Loucy (cell line): ENCODE measurements around the gene RARB.

Experiments
- H2AFZ ChIP-seq: fragments of 200-600 bp; sonication (generic); 2 replicates; pipeline ENCODE4 v1.6.0; 2016; ENCODE audit warnings: antibody characterized with exemption, mild to moderate bottlenecking, low read length, moderate library complexity
- H3F3A ChIP-seq: fragments of 200-600 bp; 2 replicates; pipeline ENCODE4 v1.6.0; 2016; ENCODE audit warnings: antibody characterized with exemption, low read depth, mild to moderate bottlenecking
- H3K27me3 ChIP-seq: fragments of 200-600 bp; sonication (generic); 2 replicates; pipeline ENCODE4 v1.6.1; 2014; ENCODE audit warnings: low read length, mild to moderate bottlenecking; ENCODE audit not compliant: insufficient read depth, poor library complexity, severe bottlenecking
- H3K36me3 ChIP-seq: fragments of 200-600 bp; sonication (generic); 2 replicates; pipeline ENCODE4 v1.6.1; 2016; ENCODE audit warnings: low read length; ENCODE audit not compliant: insufficient read depth
- H3K4me1 ChIP-seq: fragments of 200-600 bp; sonication (generic); 2 replicates; pipeline ENCODE4 v1.5.1; 2014; ENCODE audit warnings: low read length, mild to moderate bottlenecking; ENCODE audit not compliant: insufficient read depth, poor library complexity, severe bottlenecking
- H3K4me2 ChIP-seq: fragments of 200-600 bp; sonication (generic); 2 replicates; pipeline ENCODE4 v1.6.0; 2014; ENCODE audit warnings: antibody characterized with exemption, low read length, low read depth, mild to moderate bottlenecking; ENCODE audit not compliant: poor library complexity, severe bottlenecking
- H3K4me3 ChIP-seq: fragments of 200-600 bp; sonication (generic); 2 replicates; pipeline ENCODE4 v1.5.1; 2014; ENCODE audit warnings: low read length, mild to moderate bottlenecking, mixed read lengths; ENCODE audit not compliant: poor library complexity, severe bottlenecking
- H3K79me2 ChIP-seq: fragments of 200-600 bp; sonication (generic); 2 replicates; pipeline ENCODE4 v1.6.1; 2014; ENCODE audit warnings: low read length; ENCODE audit not compliant: insufficient read depth
- H3K9ac ChIP-seq: fragments of 200-600 bp; sonication (generic); 2 replicates; pipeline ENCODE4 v1.6.0; 2014; ENCODE audit warnings: mild to moderate bottlenecking, low read depth, low read length, moderate library complexity; ENCODE audit not compliant: poor library complexity, severe bottlenecking
- H3K9me2 ChIP-seq: fragments of 200-600 bp; sonication (generic); replicated peaks from 2 replicates; pipeline ENCODE4 v1.6.1; 2016; ENCODE audit warnings: low read depth, low read length, mixed read lengths
- H3K9me3 ChIP-seq: fragments of 200-600 bp; sonication (generic); 2 replicates; pipeline ENCODE4 v1.6.1; 2014; ENCODE audit warnings: mild to moderate bottlenecking, antibody characterized with exemption, low read length, low read depth; ENCODE audit not compliant: insufficient read depth
- H4K20me1 ChIP-seq: fragments of 200-600 bp; sonication (generic); 2 replicates; pipeline ENCODE4 v1.6.0; 2014; ENCODE audit warnings: antibody characterized with exemption, low read length, mild to moderate bottlenecking; ENCODE audit not compliant: insufficient read depth, poor library complexity, severe bottlenecking
- EZH2phosphoT487 ChIP-seq: fragments of 200-600 bp; IDR thresholded peaks from 2 replicates; pipeline ENCODE4 v1.6.1; 2018; ENCODE audit warnings: antibody characterized with exemption, mild to moderate bottlenecking, moderate library complexity, borderline replicate concordance
- TF ChIP-seq, protein P1 (sequence below): fragments of 200-600 bp; sonication (generic); conservative IDR thresholded peaks from 2 replicates; pipeline ENCODE4 v1.5.1; 2014; ENCODE audit warnings: mild to moderate bottlenecking, antibody characterized with exemption, low read length

RARB gene

GRCh38 chr3:25508433-25508832, 80.4 kb downstream of the RARB start:
- H3K79me2 ChIP-seq: no peaks in the 10 kb centered on the region
- no peaks in the 10 kb centered on the region for H3K27me3 ChIP-seq
- no peaks in the 10 kb centered on the region for H3K9me2 ChIP-seq
- no peak overlapping the region for H3K4me2 ChIP-seq
- no peaks in the 10 kb centered on the region for H4K20me1 ChIP-seq
- H2AFZ ChIP-seq: no peak overlapping the region
- H3F3A ChIP-seq: no peaks in the 10 kb centered on the region
- H3K4me1 ChIP-seq: no peaks in the 10 kb centered on the region
- TF ChIP-seq, protein P1, sequence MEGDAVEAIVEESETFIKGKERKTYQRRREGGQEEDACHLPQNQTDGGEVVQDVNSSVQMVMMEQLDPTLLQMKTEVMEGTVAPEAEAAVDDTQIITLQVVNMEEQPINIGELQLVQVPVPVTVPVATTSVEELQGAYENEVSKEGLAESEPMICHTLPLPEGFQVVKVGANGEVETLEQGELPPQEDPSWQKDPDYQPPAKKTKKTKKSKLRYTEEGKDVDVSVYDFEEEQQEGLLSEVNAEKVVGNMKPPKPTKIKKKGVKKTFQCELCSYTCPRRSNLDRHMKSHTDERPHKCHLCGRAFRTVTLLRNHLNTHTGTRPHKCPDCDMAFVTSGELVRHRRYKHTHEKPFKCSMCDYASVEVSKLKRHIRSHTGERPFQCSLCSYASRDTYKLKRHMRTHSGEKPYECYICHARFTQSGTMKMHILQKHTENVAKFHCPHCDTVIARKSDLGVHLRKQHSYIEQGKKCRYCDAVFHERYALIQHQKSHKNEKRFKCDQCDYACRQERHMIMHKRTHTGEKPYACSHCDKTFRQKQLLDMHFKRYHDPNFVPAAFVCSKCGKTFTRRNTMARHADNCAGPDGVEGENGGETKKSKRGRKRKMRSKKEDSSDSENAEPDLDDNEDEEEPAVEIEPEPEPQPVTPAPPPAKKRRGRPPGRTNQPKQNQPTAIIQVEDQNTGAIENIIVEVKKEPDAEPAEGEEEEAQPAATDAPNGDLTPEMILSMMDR: no peak
- TF ChIP-seq EZH2phosphoT487: no peak
- H3K36me3 ChIP-seq: no peaks in the 10 kb centered on the region
- H3K4me3 ChIP-seq: no peak overlapping the region
- H3K9me3 ChIP-seq: no peaks in the 10 kb centered on the region
- H3K9ac ChIP-seq: no peak overlapping the region

DNA sequence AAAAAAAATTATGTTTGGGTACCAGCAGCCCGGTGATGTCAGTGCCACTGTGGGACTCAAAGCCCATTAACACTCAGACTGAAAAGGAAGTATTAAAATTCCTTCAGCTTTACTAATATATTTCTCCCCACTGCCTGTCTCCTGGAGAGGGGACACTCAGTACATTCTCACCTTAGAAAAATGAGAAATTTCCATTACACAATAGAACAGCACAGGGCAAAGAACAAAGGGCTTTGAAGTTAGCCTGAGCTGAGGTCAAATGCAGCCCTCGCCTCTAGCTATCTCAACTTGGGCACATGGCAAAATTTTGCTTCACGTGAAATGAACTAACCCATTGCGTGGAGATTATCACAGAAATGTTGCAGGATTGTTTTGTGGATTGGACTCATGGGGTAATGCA, 80.8 kb downstream of the RARB start:
- H3K9ac ChIP-seq: no peak overlapping the region

DNA sequence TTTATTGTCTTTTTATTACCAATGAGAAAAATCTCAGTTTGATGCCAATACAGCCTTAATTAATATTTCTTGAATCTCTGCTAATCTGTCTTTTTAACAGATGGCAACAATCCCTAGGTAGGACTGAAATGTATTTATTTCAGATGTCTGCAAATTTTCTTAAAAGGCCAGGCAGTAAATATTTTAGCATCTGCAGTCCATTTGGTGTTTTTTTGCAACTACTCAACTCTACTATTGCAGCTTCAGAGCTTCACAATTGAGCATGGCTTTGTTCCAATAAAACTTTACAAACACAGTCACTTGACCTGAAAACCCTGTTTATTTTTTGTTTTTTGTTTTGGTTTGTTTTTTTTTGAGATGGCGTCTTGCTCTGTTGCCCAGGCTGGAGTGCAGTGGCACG, 82.7 kb downstream of the RARB start:
- Histone ChIP-seq H3K4me3 (no peak overlapping the region), H4K20me1 (no peaks in the 10 kb centered on the region), H3F3A (no peaks in the 10 kb centered on the region), H3K4me1 (no peaks in the 10 kb centered on the region), H3K9me2 (no peaks in the 10 kb centered on the region), H3K79me2 (no peaks in the 10 kb centered on the region), H2AFZ (no peak overlapping the region), H3K9ac (no peak overlapping the region), H3K36me3 (no peaks in the 10 kb centered on the region), H3K27me3 (no peaks in the 10 kb centered on the region), H3K4me2 (no peak overlapping the region), H3K9me3 (no peaks in the 10 kb centered on the region)
- no peak for TF ChIP-seq EZH2phosphoT487
- TF ChIP-seq, protein P1: no peak

More for the DNA sequence above, 80.8 kb downstream of the RARB start:
- Histone ChIP-seq H3K4me2 (no peak overlapping the region), H3F3A (no peaks in the 10 kb centered on the region), H3K79me2 (no peaks in the 10 kb centered on the region), H3K9me3 (no peaks in the 10 kb centered on the region), H4K20me1 (no peaks in the 10 kb centered on the region), H3K9me2 (no peaks in the 10 kb centered on the region), H3K4me1 (no peaks in the 10 kb centered on the region), H3K4me3 (no peak overlapping the region), H3K36me3 (no peaks in the 10 kb centered on the region), H3K27me3 (no peaks in the 10 kb centered on the region), H2AFZ (no peak overlapping the region)
- TF ChIP-seq, protein P1: no peak
- TF ChIP-seq EZH2phosphoT487: no peak
